Glutamatergic neuron (in vitro differentiated cells): Measurements from ENCODE around the gene OMD. TPM values are rescaled to one million over a fixed set of nuclear protein-coding genes. Genes with fewer than 3 reads are reported as not detected.

Experiments
- DNase-seq: peaks from one replicate; pipeline ENCODE4 v3.0.0; 2022
- H3K27ac Mint-ChIP-seq: one replicate; pipeline ENCODE4 v1.8.0; 2020; ENCODE audit warnings: mild to moderate bottlenecking, mixed read lengths, inconsistent platforms; ENCODE audit not compliant: unreplicated experiment
- H3K27me3 Mint-ChIP-seq: one replicate; pipeline ENCODE4 v1.8.0; 2020; ENCODE audit warnings: mild to moderate bottlenecking, moderate library complexity, mixed read lengths, inconsistent platforms; ENCODE audit not compliant: unreplicated experiment
- H3K36me3 Mint-ChIP-seq: one replicate; pipeline ENCODE4 v1.8.0; 2020; ENCODE audit warnings: mild to moderate bottlenecking, mixed read lengths, inconsistent platforms; ENCODE audit not compliant: unreplicated experiment
- H3K4me1 Mint-ChIP-seq: one replicate; pipeline ENCODE4 v1.8.0; 2020; ENCODE audit warnings: mild to moderate bottlenecking, low read depth, mixed read lengths, inconsistent platforms; ENCODE audit not compliant: unreplicated experiment
- H3K4me3 Mint-ChIP-seq: one replicate; pipeline ENCODE4 v1.8.0; 2020; ENCODE audit warnings: mild to moderate bottlenecking, mixed read lengths, inconsistent platforms; ENCODE audit not compliant: unreplicated experiment
- H3K9me3 Mint-ChIP-seq: one replicate; pipeline ENCODE4 v1.8.0; 2020; ENCODE audit warnings: mild to moderate bottlenecking, moderate library complexity, mixed read lengths, inconsistent platforms; ENCODE audit not compliant: unreplicated experiment
- total RNA-seq: library from RNA; stranded (reverse); fragmentation: NEBNext Ultra II Directional; extraction: Animal tissue kit (Norgen Biotek cat#: 25700); gene quantifications from one replicate; pipeline ENCODE4 v1.2.1, GENCODE V29; 2021; ENCODE audit not compliant: unreplicated experiment
- TF ChIP-seq, protein P1 (sequence below): fragments of 200-600 bp; sonication (generic); IDR thresholded peaks from one replicate; pipeline ENCODE4 v1.5.0; 2021; ENCODE audit not compliant: partially characterized antibody, unreplicated experiment

The OMD gene
- total RNA-seq, 1 donor from 2014 or later: not detected

DNA sequence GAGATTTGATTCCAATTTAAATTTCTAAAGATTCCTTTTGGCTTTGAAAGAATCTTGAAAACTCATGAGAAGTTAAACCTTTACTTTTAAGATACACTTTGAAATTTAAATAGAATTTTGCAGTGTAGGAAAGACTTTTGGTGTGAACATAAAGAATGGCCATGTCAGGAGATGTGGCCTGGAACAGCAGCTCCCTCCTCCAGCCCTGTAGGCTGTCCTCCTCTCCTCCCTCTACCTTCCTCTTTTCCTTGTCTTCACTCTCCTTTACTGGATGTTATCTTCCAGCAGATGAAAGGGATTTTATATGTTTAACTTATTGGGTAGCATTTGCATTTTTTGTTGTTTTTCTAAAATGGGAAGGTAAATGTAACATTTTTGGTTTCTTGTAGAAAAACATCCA is 39.1 kb upstream of the OMD start:
- Mint-ChIP-seq H3K27me3 (no peaks in the 10 kb centered on the region), H3K9me3 (no peaks in the 10 kb centered on the region), H3K36me3 (no peaks in the 10 kb centered on the region), H3K4me3 (no peak overlapping the region), H3K4me1 (no peaks in the 10 kb centered on the region), H3K27ac (no peak overlapping the region)
- TF ChIP-seq, protein P1, sequence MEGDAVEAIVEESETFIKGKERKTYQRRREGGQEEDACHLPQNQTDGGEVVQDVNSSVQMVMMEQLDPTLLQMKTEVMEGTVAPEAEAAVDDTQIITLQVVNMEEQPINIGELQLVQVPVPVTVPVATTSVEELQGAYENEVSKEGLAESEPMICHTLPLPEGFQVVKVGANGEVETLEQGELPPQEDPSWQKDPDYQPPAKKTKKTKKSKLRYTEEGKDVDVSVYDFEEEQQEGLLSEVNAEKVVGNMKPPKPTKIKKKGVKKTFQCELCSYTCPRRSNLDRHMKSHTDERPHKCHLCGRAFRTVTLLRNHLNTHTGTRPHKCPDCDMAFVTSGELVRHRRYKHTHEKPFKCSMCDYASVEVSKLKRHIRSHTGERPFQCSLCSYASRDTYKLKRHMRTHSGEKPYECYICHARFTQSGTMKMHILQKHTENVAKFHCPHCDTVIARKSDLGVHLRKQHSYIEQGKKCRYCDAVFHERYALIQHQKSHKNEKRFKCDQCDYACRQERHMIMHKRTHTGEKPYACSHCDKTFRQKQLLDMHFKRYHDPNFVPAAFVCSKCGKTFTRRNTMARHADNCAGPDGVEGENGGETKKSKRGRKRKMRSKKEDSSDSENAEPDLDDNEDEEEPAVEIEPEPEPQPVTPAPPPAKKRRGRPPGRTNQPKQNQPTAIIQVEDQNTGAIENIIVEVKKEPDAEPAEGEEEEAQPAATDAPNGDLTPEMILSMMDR: no peak
- no peak for DNase-seq

DNA sequence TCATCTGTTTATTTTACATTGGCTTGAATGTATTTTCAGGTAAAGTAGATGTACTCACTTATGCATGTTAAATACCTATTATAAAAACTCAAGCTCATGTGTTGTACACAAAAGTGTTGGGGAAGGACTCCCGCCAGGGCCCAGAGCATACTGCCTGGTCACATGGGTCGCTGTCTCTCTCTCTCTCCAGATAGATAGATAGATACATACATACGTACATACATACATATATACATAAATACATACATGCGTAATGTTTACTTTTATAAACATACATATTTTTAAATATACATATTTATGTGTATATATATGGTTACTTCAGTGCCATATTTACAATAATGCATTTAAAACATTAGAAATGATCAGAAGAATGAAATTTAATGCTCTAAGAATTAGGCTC is 33.3 kb upstream of the OMD start:
- H3K4me3 Mint-ChIP-seq: no peak overlapping the region
- H3K4me1 Mint-ChIP-seq: no peaks in the 10 kb centered on the region
- TF ChIP-seq, protein P1: no peak
- no peak overlapping the region for H3K27ac Mint-ChIP-seq
- no peaks in the 10 kb centered on the region for H3K27me3 Mint-ChIP-seq
- no peaks in the 10 kb centered on the region for H3K36me3 Mint-ChIP-seq
- H3K9me3 Mint-ChIP-seq: no peaks in the 10 kb centered on the region
- no peak for DNase-seq

DNA sequence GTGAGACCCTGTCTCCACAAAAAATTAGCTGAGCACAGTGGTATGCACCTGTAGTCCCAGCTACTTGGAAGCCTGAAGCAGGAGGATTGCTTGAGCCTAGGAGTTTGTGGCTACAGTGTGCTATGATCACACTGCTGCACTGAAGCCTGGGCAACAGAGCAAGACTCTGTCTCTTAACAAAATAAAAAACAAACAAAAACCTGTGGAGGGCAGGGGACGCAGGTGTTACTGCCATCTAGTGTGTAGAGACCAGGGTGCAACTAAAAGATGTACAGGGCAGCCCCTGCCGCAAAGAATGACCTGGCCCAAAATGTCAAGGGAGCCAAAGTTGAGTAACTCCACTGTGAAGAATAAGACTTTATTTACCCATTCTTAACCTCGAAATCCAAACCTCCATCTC is 30.9 kb upstream of the OMD start:
- Mint-ChIP-seq H3K4me3 (no peak overlapping the region), H3K9me3 (no peaks in the 10 kb centered on the region), H3K27me3 (no peaks in the 10 kb centered on the region), H3K36me3 (no peaks in the 10 kb centered on the region), H3K27ac (no peak overlapping the region), H3K4me1 (no peaks in the 10 kb centered on the region)
- DNase-seq: no peak
- TF ChIP-seq, protein P1: no peak

DNA sequence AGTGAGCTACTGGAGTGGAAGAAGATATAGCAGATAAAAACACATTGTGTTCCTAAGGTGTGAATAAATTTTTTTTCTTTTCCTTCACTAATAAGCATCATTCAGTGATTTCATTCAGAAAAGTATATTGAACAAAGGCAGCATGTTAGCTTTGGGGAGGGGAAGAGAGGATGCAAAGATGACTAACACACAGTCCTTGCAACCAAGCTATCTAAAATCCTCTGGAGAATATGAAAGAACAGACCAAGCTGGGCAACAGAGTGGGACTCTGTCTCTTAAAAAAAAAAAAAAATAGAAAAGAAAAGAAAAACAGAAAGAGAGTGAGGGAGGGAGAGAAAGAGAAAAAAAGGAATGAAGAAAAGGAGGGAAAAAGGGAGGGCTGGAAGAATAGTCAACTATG is 22.3 kb upstream of the OMD start:
- Mint-ChIP-seq H3K4me3 (no peak overlapping the region), H3K4me1 (no peaks in the 10 kb centered on the region), H3K27me3 (no peaks in the 10 kb centered on the region), H3K36me3 (no peaks in the 10 kb centered on the region), H3K27ac (no peak overlapping the region), H3K9me3 (no peaks in the 10 kb centered on the region)
- DNase-seq: no peak
- TF ChIP-seq, protein P1: no peak

DNA sequence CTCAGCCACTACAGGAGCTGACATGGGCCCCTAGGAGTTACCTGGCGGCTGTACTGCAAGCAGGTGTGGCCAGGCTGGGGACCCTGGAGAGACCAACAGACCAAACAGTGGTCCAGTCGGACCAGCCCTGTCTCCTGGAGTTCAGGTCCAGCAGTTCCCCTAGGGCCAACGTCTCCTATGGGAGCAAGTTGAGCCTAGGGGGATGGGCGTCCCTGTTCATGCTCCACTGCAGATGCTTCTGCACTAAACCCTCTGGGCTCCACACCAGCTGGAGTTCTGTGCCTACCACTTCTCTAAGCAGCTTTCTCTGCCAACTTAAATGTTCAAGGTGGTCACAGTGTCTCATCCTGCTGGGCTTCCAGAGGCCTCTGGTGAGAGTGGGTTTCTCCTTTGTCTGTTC is 20.6 kb upstream of the OMD start:
- Mint-ChIP-seq H3K4me3 (no peak overlapping the region), H3K27ac (no peak overlapping the region), H3K36me3 (no peaks in the 10 kb centered on the region), H3K4me1 (no peaks in the 10 kb centered on the region), H3K27me3 (no peaks in the 10 kb centered on the region), H3K9me3 (no peaks in the 10 kb centered on the region)
- DNase-seq: no peak
- TF ChIP-seq, protein P1: no peak
